HepG2 (cell line): ENCODE measurements around the gene RNF17. TPM values are rescaled to one million over a fixed set of nuclear protein-coding genes. Genes with fewer than 3 reads are reported as not detected.

Source experiments
- ATAC-seq: fragments of 200-7000 bp; cut with Tn5 transposase; 3 replicates; pipeline ENCODE4 v1.9.1; 2020; ENCODE audit warnings: mild to moderate bottlenecking, moderate library complexity
- BruUV-seq: library from RNA; stranded (reverse); fragments of 400-500 nt; replicated peaks from 2 replicates; lab custom pipeline; 2021; lab: Mats Ljungman, UMichigan
- CTCF ChIA-PET: fragments of 300-600 bp; formaldehyde crosslinking; extraction: SDS; loops from one replicate; lab custom pipeline; 2021; ENCODE audit warnings: low total read pairs, inconsistent platforms, low intra/inter-chr PET ratio; lab: Yijun Ruan, JAX
- POLR2A ChIA-PET: fragments of 350-600 bp; sonication (Branson Sonifier 250); formaldehyde crosslinking; loops from one replicate; lab custom pipeline; 2020; ENCODE audit warnings: antibody characterized with exemption, inconsistent platforms; lab: Yijun Ruan, JAX
- DNase-seq: peaks from one replicate; pipeline ENCODE4 v3.0.0-alpha.2; 2015; ENCODE audit warnings: low spot score
- FAIRE-seq: peaks from 3 replicates; lab custom pipeline; 2011; peaks lifted over from hg19 to GRCh38; lab: Jason Lieb, UNC
- H2AFZ ChIP-seq: one replicate; pipeline ENCODE4 v1.6.1; 2011; ENCODE audit warnings: low read length, inconsistent platforms
- H3K27ac ChIP-seq: fragments of 300-600 bp; 3 replicates; pipeline ENCODE4 v1.8.0; 2011; ENCODE audit warnings: mixed run types, mild to moderate bottlenecking, mixed read lengths, low read length, inconsistent platforms; ENCODE audit not compliant: insufficient read depth; ENCODE audit errors: extremely low read length
- H3K27me3 ChIP-seq, 2 experiments: fragments of 200-600 bp in 1 of 2; 2 replicates in 1 of 2; 3 replicates in 1 of 2; pipeline versions ENCODE4 v1.6.0 to v1.8.0; 2011; ENCODE audit warnings: low read length in 2 of 2, mild to moderate bottlenecking in 2 of 2, moderate library complexity in 2 of 2, inconsistent platforms in 1 of 2; ENCODE audit not compliant: insufficient read depth in 2 of 2, control insufficient read depth in 1 of 2
- H3K36me3 ChIP-seq, 2 experiments: fragments of 200-600 bp in 1 of 2; replicated peaks in 1 of 2; 2 replicates in 1 of 2; 3 replicates in 1 of 2; pipeline versions ENCODE4 v1.5.1 to v1.8.0; 2011; ENCODE audit warnings: low read length in 2 of 2, inconsistent platforms in 1 of 2; ENCODE audit not compliant: insufficient read depth in 2 of 2, control insufficient read depth in 1 of 2
- H3K4me1 ChIP-seq: 2 replicates; pipeline ENCODE4 v1.5.1; 2012; ENCODE audit warnings: low read length, inconsistent platforms; ENCODE audit not compliant: insufficient read depth
- H3K4me2 ChIP-seq: 2 replicates; pipeline ENCODE4 v1.6.0; 2011; ENCODE audit warnings: low read depth, low read length, inconsistent platforms
- H3K4me3 ChIP-seq, 3 experiments: fragments of 200-600 bp in 1 of 3; sonication (generic), shearing (Covaris generic) in 1 of 3; replicated peaks in 1 of 3; 2 replicates each; pipeline ENCODE4 v1.5.1; 2011 to 2016; ENCODE audit warnings: low read length in 3 of 3, inconsistent platforms in 2 of 3, low read depth in 2 of 3, mild to moderate bottlenecking in 2 of 3, control low read depth in 1 of 3, mixed read lengths in 1 of 3; ENCODE audit not compliant: insufficient read depth in 1 of 3
- H3K79me2 ChIP-seq: one replicate; pipeline ENCODE4 v1.6.1; 2011; ENCODE audit warnings: low read length, inconsistent platforms; ENCODE audit not compliant: insufficient read depth
- H3K9ac ChIP-seq: 2 replicates; pipeline ENCODE4 v1.6.0; 2011; ENCODE audit warnings: mild to moderate bottlenecking, low read depth, low read length, inconsistent platforms; ENCODE audit not compliant: insufficient read depth
- H3K9me3 ChIP-seq: 2 replicates; pipeline ENCODE4 v1.5.1; 2012; ENCODE audit warnings: mild to moderate bottlenecking, low read length
- H4K20me1 ChIP-seq: 2 replicates; pipeline ENCODE4 v1.6.0; 2011; ENCODE audit warnings: inconsistent platforms, mild to moderate bottlenecking, low read length, moderate library complexity; ENCODE audit not compliant: insufficient read depth
- EHMT2 ChIP-seq: fragments of 200-600 bp; sonication (generic); IDR thresholded peaks from 2 replicates; pipeline ENCODE4 v1.7.0; 2017; ENCODE audit warnings: antibody characterized with exemption, low read depth, low read length, borderline replicate concordance
- JUNB ChIP-seq: sonication (generic); formaldehyde crosslinking; IDR thresholded peaks from 2 replicates; pipeline ENCODE4 v1.8.0; 2022; ENCODE audit warnings: missing genetic modification reagents, mild to moderate bottlenecking, borderline replicate concordance
- RBM39 ChIP-seq: fragments of 200-400 bp; formaldehyde crosslinking; IDR thresholded peaks from one replicate; pipeline ENCODE4 v1.6.1; 2018; ENCODE audit warnings: antibody characterized with exemption, mild to moderate bottlenecking, low read depth, low read length; ENCODE audit not compliant: poor library complexity, severe bottlenecking
- ZNF263 ChIP-seq: sonication (generic); formaldehyde crosslinking; IDR thresholded peaks from 2 replicates; pipeline ENCODE4 v1.4.0; 2020; ENCODE audit warnings: missing genetic modification reagents
- ZNF646 ChIP-seq: sonication (generic); formaldehyde crosslinking; IDR thresholded peaks from 2 replicates; pipeline ENCODE4 v1.9.0; 2021; ENCODE audit warnings: mild to moderate bottlenecking, missing genetic modification reagents
- ZNF816 ChIP-seq: sonication (generic); formaldehyde crosslinking; IDR thresholded peaks from 2 replicates; pipeline ENCODE4 v1.8.0; 2022; ENCODE audit warnings: missing genetic modification reagents, mild to moderate bottlenecking, borderline replicate concordance
- WGBS: methylation state at CpG from one replicate; pipeline ENCODE4 v1.1.6; 2017; ENCODE audit warnings: low lambda C conversion rate; 5-methylcytosine and 5-hydroxymethylcytosine counted together
- in situ Hi-C: cut with HindIII; loops from 2 replicates; pipeline ENCODE4 v1.10.0; 2017; ENCODE audit warnings: low pct_unique_long_range_greater_than_20kb; ENCODE audit not compliant: extremely low pct_ligation_motif_present
- intact Hi-C: fragments of 100-400 bp; cut with micrococcal nuclease; formaldehyde crosslinking; loops from one replicate; pipeline ENCODE4 v1.10.0; 2022; ENCODE audit not compliant: unreplicated experiment
- polyA plus RNA-seq, 8 experiments: library from polyadenylated mRNA; depleted of rRNA in 3 of 8; stranded (reverse) in 7 of 8; unstranded in 1 of 8; fragments of >200 nt; fragmentation: Illumina TruSeq in 4 of 8; extraction: Trizol in 4 of 8; gene quantifications; 2 replicates each; pipeline versions ENCODE4 v1.2.1 to v1.2.3, GENCODE V29; 2011 to 2016; ENCODE audit warnings: low read depth in 4 of 8, missing spikeins in 1 of 8, mixed read lengths in 1 of 8; ENCODE audit not compliant: insufficient read depth in 1 of 8
- total RNA-seq, 5 experiments: library from RNA; depleted of rRNA; stranded (reverse); fragments of >200 nt; fragmentation: Illumina TruSeq; extraction: Trizol; gene quantifications; 2 replicates each; pipeline ENCODE4 v1.2.3, GENCODE V29; 2016; ENCODE audit warnings: low read depth in 1 of 5

Gene RNF17
- total and polyA plus RNA-seq, 2 of the 13 experiments (the other 11 are each of a cell fraction or from before 2014, with no cell fraction given): not detected

- in situ Hi-C loops (no loop called here), intact Hi-C loops (no loop called here)
- Histone ChIP-seq H3K4me3 (no peak overlapping the region), H3K9ac (no peak overlapping the region), H3K9me3 (no peaks in the 10 kb centered on the region), H3K27ac (no peak overlapping the region), H3K36me3 (no peaks in the 10 kb centered on the region), H3K4me2 (no peak overlapping the region), H4K20me1 (no peaks in the 10 kb centered on the region), H3K27me3 (no peaks in the 10 kb centered on the region; a peak in 1 of 5 replicates), H3K4me1 (peaks cover 40% of the 10 kb centered on the region), H2AFZ (no peak overlapping the region), H3K79me2 (no peaks in the 10 kb centered on the region)
- CTCF ChIA-PET: no interaction called here
- POLR2A ChIA-PET: no interaction called here
- 83% methylated on average over 1 of the region's 1 CpG for WGBS
- TF ChIP-seq ZNF646 (CRISPR knock-in tag) (no peak), JUNB (CRISPR knock-in tag) (no peak), ZNF263 (CRISPR knock-in tag) (no peak), EHMT2 (no peak), RBM39 (no peak), ZNF816 (no peak)
- FAIRE-seq (no peak), ATAC-seq (no peak), DNase-seq (no peak)
- no TSS peak for BruUV-seq
These were observed 165.2 kb downstream of the RNF17 start for GRCh38 chr13:24929196-24929595.

Other genes starting within 250 kb of the RNF17 start
- not detected in 2 replicates for gene ATP12A, start 83.8 kb upstream of the RNF17 start, total RNA-seq (2016; rRNA removed; fragmentation: Illumina TruSeq; extraction: Trizol)
- not detected in 2 replicates for gene ATP12A, start 83.8 kb upstream of the RNF17 start, polyA plus RNA-seq (2011; rRNA removed)